ENCODE data around the gene NAGPA.

The NAGPA gene

DNA sequence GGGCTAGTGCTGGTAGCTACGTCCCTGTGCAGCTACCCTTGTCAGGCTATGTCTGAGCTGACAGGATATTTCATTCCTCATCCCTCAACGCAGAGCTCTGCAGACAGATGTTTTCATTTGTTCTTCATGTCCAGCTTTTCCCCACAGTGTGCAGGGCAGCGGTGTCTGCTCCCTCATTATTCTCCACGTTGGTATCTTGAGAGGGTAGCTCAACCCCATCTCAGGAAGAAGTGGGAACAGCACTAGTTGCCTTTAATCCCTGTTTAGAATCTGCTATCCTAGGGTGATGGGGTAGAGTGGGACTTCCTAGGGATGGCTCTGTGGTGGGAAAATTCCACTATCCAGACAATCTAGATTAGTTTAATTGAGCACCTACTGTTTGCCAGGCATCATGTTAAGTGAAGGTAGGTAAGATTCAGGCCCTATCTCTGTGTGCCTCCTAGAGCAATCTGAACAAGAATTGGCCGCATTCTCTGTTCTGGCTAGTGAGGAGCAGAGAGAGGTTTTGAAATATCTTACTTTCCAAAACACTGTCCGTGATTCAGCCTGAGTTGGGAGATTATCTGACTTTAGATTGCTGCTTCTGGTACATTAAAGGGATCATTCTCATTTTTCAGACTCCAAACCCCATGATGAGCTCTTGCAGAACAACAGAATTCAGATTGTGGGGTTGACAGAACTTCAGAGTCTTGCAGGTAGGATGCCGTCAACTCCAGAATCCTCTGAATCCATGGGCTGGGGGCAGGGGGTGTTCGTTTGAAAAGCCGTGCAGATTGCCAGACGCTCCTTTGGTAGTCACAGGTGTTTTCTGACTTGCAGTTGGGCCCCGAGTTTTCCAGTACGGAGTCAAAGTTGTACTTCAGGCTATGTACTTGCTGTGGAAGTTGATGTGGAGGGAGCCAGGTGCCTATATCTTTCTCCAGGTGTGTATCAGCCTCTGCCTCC, 38.9 kb upstream of the NAGPA start:
- TF ChIP-seq, protein P1, sequence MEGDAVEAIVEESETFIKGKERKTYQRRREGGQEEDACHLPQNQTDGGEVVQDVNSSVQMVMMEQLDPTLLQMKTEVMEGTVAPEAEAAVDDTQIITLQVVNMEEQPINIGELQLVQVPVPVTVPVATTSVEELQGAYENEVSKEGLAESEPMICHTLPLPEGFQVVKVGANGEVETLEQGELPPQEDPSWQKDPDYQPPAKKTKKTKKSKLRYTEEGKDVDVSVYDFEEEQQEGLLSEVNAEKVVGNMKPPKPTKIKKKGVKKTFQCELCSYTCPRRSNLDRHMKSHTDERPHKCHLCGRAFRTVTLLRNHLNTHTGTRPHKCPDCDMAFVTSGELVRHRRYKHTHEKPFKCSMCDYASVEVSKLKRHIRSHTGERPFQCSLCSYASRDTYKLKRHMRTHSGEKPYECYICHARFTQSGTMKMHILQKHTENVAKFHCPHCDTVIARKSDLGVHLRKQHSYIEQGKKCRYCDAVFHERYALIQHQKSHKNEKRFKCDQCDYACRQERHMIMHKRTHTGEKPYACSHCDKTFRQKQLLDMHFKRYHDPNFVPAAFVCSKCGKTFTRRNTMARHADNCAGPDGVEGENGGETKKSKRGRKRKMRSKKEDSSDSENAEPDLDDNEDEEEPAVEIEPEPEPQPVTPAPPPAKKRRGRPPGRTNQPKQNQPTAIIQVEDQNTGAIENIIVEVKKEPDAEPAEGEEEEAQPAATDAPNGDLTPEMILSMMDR (IDR thresholded peaks at IDR 0.05; ENCODE audit: low read depth, low read length) = no peak

DNA sequence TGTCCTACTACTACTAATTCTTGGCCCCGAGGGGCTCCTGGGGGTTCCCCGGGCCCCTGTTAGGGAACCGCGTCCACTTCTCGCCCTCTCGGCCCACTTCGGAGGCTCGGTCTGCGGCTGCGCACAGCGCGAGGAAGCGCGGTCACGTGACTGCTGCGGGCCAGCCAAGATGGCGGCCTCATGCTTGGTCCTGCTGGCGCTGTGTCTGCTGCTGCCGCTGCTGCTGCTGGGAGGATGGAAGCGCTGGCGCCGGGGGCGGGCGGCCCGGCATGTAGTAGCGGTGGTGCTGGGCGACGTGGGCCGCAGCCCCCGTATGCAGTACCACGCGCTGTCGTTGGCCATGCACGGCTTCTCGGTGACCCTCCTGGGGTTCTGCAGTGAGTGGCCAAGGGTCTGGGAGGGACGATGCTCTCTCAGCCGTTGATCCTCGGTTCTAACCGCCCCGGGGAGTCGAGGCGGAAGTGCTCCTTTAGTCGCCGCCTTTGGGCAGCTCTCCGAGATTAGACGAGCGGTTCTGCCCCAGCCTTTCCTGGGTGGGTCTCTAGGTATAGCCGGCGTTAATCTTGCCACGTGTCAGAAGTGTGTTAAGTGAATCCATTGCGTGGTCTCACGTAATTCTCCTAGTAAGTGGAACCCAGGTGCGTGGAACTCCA, 38.1 kb upstream of the NAGPA start, which contains the start of gene ALG1:
ALG1 (plus strand) TSS at position 163 of the 653 bp plus-strand sequence; CDS start at position 170, 7 bp downstream.
- TF ChIP-seq, protein P1 (IDR thresholded peaks at IDR 0.05; ENCODE audit: low read depth, low read length) = no peak
- peak; percentile 61 for DNase-seq (ENCODE audit: extremely low read depth, low read depth)

More for the DNA sequence above, 38.9 kb upstream of the NAGPA start:
- DNase-seq (ENCODE audit: extremely low read depth, low read depth) = no peak

DNA sequence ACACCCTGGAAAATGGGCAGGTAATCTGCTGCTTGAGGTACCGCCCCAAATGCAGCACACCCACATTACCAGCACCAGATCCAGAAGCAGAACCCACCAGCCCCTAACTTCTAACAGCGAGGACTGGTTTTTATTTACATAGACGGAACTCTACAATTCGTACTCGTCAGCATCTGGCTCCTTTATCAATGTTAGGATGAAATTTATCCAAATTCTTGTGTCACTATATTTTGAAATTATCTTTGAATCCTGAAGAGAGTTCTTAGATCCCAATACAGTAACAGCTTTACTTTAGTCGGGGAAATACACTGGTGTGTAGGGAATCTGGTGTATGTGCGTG, 37.6 kb upstream of the NAGPA start:
- TF ChIP-seq, protein P1 (IDR thresholded peaks at IDR 0.05; ENCODE audit: low read depth, low read length) = no peak
- DNase-seq (ENCODE audit: extremely low read depth, low read depth) = no peak

DNA sequence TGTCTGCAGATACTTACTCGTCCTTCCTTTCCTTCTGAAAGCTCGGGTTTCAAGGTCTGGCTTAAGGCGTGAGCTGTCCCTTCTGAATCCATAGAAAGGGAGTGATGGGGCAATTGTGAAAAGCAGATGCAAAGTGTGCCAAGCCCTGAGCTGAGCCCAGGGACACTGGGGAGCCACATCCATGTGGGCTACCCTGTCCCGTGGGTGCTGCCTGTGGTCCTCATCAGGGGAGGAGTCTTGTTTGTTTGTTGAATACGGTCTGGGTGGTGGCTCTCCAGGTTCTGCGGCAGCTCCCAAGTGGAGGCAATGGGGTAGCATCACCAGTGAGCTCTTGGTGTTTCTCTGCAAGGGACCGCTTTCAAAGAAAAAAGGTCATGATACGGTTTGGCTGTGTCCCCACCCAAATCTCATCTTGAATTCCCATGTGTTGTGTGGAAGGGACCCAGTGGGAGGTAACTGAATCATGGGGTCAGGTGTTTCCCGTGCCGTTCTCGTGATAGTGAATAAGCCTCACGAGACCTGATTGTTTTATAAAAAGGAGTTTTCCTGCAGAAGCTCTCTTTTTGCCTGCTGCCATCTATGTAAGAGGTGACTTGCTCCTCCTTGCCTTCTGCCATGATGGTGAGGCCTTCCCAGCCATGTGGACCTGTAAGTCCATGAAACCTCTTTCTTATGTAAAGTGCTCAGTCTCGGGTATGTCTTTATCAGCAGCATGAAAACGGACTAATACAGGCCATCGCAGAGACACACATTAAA, 36.9 kb upstream of the NAGPA start:
- DNase-seq (ENCODE audit: extremely low read depth, low read depth) = no peak
- TF ChIP-seq, protein P1 (IDR thresholded peaks at IDR 0.05; ENCODE audit: low read depth, low read length) = no peak

DNA sequence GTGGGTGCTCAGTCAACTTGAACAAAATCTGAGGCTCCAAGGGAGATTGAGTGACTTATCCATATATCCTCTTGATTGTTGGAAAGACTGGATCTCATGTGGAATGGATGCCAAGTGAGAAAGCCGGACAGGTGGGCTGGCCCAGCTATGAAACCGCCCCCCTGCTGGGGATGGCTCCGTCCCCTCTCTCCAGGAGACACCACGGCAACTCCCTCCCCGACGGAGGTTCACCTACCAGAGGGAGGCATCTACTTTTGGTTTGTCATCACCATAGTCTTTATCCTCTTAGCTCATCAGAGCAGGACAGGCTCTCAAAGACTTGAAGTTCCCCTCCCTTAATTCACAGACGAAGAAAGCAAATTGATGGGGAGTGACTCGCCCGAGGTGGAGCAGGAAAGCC, 36.1 kb upstream of the NAGPA start:
- TF ChIP-seq, protein P1 (IDR thresholded peaks at IDR 0.05; ENCODE audit: low read depth, low read length) = no peak
- no peak for DNase-seq (ENCODE audit: extremely low read depth, low read depth)

DNA sequence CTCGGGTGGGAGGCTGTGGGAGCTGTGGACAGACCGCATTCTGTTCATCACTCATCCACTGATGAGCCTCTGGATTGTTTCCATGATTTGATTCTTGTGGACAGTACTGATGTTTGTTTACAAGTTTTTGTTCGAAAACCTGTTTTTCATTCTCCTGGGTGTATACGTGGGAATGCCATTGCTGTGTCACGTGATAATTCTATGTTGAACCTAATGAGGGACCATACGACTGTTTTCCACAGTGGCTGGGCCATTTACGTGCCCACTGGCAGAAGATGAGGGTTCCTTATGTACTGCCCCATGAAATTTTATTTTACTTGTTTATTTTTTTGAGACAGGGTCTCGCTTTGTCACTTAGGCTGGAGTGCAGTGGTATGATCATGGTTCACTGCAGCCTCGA, 35.3 kb upstream of the NAGPA start:
- TF ChIP-seq, protein P1 (IDR thresholded peaks at IDR 0.05; ENCODE audit: low read depth, low read length) = no peak
- no peak for DNase-seq (ENCODE audit: extremely low read depth, low read depth)

All from AG09319 (cell line).